Measurements from ENCODE around the gene SPINDOC.
A peak's percentile ranks its signal among the peaks of the same experiment; 100 is the strongest.

SPINDOC gene

DNA sequence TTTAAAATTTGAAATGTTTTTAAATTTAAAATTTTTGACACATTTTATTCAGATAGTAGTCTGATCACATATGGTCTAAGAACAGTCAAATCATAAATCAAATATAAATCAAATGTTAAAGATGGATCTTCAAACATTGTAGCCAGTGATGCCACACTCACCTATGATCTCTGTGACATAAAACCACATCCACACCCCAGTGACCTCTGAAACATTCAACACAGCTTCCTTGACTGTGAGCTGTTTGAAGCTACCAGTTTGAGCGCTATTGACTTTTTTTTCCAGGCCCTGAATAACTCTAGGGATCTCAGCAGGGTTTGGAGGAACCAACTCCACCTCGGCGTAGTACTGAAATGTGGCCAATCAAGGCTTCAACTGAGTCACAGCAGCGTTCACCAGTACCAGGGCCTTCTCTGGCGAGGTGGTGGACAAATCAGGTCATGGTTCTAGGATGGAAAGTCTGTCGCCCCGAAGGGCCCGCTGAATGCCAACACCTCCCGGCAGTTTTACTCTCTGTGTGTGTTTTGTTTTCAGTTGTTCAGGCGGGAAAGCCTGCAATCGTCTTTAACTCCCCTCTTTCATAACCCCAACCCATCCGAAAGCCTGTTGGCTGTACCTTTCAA lies 21.4 kb downstream of the SPINDOC start:
- DNase-seq: no peak

- DNase-seq: no peak
These were observed 21.9 kb downstream of the SPINDOC start for GRCh38 chr11:63835158-63835545.

DNA sequence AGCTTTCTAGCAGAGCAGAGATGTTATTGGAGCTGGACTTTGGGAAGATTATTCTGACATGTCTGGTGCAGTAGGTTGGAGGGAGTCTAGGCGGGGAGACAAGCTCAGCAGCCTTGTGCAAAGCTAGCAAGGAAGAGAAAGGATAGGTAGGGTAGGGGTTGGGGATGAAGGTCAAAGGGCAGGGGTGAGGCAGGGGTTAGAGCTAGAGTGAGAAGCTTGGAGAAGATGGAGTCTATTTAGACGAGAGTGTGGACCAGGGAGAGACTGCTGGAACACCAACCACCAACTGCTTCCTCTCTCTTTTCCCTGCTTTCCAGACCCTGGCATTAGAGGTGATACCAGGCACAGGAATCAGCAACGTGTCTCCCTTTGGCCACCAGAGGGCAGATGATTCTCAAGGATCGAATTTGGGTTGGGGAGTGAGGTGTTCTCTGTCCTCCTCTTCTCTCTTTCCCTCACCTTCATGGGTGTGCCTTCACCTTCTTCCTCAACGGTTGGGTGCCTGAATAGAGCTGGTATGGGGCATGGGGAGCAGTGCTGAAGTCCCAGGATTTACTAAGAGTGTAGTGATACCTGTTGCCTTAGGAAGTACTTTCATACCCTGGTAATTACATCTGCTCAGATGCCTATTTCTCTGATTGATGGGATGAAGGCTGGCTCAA lies 23.9 kb downstream of the SPINDOC start:
- peak; percentile 86 for DNase-seq

GRCh38 chr11:63837739-63838138 lies 24.5 kb downstream of the SPINDOC start:
- no peak for DNase-seq

DNA sequence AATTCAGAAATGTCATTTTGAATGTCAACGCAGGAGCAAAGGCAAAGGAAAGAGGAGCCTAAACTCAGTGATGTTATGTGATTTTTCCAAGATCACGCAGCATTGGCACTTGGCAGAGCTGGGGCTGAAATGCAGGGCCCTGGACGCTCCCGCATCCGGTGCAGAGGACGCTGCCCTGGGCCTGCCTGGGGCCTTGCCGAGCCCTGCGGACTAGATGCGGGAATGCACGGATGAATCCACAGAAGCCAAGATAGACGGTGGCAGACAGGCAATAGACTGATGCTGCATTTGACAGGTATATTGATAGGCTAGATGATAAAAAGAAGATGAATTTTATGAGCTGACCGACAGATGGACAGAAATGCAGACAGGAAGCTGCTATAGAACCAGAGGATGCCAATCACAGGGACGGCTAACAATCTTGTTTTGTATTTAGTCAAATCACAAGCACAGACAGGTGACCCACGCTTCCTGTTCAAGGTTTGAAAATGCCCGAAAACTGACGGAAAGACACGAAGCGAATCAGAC lies 25.0 kb downstream of the SPINDOC start:
- no peak for DNase-seq

GRCh38 chr11:63838678-63839507 lies 25.6 kb downstream of the SPINDOC start, which contains the start of gene MARK2:
MARK2 (plus strand) TSS chr11:63839110; CDS start chr11:63839507, 397 bp downstream.
- DNase-seq: peak; percentile 100

- DNase-seq: peak; percentile 67
These were observed 26.5 kb downstream of the SPINDOC start for GRCh38 chr11:63839508-63840355.

DNA sequence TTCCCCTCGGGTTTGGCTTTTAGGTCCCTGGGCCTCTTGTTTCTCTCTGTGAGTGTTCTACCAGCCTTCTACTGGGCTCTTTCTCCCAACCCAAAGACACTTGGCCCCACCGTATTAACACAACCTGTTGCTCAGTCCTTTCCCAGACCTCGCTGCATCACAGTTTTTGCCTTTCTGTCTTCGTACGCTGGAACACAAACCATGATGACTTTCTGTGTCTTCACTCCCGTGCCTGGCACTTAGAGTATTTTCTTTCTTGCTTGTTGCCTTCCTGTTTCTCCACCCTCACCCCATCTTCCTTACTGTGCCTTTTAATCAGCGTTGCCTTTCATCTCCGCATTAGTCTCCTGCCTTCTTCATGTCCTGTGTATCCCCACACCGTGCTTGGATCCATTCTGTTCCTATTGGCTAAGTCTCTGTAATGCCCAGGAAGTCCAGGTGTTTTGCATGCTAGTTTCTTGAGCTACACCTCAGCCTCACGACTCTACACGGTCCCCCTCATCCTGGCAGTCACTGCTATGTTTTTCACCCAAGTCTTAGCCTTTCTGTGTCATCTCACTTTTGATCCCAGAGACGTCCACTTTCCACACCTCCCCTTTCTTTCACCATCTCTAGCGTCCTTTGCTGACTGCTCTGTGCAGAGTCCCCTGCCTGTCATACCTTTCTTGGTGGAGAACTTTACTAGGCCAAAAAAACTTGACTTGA lies 27.3 kb downstream of the SPINDOC start:
- no peak for DNase-seq

DNA sequence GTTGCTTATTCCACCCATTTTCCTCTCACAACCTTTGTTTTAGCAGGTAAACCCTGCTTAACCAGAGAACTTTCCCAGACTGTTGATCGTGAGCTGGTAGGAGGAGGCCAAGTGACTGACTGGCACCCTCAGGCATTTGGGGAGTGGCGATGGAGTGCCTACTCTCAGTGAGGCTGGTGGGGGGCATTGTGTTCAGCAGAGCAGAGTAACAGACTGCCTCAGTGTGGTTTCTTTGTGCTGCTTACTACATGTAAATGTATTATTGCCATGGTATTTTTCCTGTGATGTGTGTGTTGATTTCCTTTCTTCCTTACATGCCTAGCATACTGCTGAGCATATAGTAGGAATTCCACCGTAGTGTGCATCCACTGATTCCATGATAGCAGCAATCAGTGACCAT lies 28.3 kb downstream of the SPINDOC start:
- DNase-seq: no peak

- DNase-seq: no peak
These were observed 29.8 kb downstream of the SPINDOC start for GRCh38 chr11:63843041-63843440.

DNA sequence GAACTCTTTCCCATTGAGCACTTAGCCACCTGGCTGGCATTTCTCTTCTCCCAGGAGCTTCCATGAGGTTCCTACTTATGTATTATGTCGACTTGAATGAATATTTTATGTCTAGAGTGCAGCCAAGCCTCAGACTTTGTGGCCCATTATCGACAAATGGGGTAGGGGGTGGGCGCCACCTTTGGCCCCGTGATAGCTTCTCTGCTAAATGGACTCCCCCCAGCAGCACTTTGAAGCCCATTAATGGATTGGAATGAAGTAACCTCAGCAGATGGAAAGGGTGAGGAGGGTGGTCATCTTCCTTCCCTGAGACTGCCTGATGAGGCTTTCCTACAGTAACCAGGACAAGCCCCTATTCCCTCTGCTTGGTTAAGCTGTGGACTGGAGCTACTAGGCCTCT lies 31.6 kb downstream of the SPINDOC start:
- DNase-seq: no peak

- no peak for DNase-seq
These were observed 32.0 kb downstream of the SPINDOC start for GRCh38 chr11:63845303-63845702.

- no peak for DNase-seq
These were observed 32.7 kb downstream of the SPINDOC start for GRCh38 chr11:63845911-63846310.

DNA sequence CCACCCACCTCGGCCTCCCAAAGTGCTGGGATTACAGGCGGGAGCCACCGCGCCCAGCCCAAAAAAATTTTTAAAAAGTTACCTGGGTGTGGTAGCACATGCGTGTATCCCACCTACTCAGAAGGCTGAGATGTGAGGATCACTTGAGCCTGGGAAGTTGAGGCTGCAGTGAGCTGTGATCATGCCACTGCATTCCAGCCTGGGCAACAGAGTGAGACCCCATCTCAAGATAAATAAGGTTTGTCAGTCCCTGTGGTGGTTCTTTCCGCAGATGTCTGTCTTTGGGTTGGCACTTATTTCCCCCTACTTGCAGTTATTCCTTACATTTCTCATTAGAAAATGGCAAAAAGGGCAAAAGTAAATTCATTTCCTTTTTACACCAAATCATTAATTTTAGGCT lies 33.6 kb downstream of the SPINDOC start:
- no peak for DNase-seq

DNA sequence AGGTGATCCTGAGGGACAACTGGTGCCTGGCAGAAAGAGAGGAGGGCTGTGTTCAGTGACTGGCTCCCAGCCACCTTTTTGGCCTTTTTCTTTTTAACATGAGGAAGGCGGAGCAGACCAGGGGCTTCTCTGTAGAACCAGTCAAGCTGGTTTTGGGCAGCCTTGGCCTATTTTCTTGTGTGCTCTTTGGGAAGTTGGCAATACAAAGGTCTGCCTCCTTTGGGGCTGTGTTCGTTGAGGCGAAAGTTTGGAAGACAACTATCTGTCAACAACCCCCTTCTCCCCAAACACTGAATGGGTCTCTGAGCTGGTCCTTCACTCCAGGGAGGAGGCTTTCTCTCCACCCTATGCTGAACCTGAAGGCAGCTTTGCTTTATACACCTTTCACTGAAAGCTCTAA lies 34.1 kb downstream of the SPINDOC start:
- no peak for DNase-seq

- no peak for DNase-seq
These were observed 36.4 kb downstream of the SPINDOC start for GRCh38 chr11:63849691-63850090.

- DNase-seq: no peak
These were observed 37.7 kb downstream of the SPINDOC start for GRCh38 chr11:63850920-63851319.

DNA sequence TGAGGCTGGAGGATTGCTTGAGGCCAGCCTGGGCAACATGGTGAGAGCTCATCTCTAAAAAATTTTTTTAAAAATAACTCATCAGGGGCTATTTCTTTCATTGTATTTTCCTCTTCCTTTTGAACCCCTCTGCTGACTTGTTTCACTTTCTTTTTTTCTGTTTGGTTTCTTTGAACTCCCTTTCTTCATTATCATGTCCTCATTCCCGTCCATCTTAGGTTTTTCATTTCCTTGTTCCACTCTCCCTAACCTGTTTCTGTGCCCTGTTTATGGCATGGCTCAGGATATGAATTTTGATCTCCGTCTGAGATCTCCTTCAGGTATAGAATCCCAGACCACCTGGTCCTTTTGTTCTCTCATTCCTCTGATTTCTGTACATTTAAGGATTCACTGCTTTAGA lies 38.1 kb downstream of the SPINDOC start:
- no peak for DNase-seq

DNA sequence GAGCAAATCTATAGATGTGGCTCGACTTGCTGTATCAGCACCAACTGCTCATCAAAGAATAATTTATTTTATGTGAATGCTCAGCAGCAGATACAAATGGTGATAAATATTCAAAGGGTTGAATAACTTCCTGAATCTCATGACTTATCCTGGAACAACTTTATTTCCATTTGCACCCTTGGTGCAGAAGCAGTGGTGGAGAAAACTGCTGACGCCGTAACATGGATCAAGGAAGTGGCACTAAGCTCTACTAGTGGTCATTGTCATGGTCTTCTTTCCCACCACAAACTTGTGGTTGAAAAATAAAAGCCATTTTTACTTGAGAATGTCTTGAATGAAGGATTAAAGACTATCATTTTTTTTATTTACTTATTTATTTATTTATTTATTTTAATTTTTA lies 40.2 kb downstream of the SPINDOC start:
- no peak for DNase-seq

DNA sequence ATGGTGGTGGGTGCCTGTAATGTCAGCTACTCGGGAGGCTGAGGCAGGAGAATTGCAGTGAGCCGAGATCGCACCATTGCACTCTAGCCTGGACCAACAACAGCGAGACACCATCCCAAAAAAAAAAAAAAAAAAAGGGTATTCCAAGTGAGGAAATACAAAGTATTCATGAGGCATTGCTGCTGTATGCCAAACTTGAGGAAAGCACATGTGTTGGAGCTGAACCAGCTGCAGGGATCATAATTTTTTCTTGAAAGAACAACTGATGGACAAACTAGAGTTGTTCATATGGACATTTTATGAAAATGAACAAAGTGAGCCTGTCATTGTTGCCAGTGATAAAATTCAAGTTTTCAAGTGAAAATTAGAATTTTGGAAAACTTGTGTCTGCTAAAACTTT lies 41.4 kb downstream of the SPINDOC start:
- no peak for DNase-seq

DNA sequence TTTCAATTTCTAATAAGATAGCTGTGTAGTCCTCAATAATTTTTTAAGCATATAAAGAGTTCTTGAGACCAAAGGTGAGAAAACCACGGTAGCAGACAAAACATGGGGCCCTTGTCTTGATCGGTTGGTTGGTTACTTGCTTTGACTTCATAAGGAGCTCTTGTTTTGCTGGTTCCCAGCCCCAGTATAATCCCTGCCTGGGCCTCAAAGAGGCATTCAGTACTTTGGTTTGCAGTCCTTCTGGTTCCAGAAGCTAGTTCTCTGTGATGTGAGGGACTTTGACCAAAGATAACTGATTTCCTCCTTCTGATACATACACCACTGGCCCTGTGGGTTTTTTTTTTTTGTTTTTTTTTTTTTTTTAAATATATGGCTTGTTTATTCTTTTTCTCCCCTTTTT lies 42.7 kb downstream of the SPINDOC start:
- DNase-seq: no peak

Measured in activated CD8-positive, alpha-beta memory T cell treated with anti-CD3 and anti-CD28 coated beads for 24 hours (primary cell).